ENCODE data around the gene FTCD.

- TF ChIP-seq, protein P1, sequence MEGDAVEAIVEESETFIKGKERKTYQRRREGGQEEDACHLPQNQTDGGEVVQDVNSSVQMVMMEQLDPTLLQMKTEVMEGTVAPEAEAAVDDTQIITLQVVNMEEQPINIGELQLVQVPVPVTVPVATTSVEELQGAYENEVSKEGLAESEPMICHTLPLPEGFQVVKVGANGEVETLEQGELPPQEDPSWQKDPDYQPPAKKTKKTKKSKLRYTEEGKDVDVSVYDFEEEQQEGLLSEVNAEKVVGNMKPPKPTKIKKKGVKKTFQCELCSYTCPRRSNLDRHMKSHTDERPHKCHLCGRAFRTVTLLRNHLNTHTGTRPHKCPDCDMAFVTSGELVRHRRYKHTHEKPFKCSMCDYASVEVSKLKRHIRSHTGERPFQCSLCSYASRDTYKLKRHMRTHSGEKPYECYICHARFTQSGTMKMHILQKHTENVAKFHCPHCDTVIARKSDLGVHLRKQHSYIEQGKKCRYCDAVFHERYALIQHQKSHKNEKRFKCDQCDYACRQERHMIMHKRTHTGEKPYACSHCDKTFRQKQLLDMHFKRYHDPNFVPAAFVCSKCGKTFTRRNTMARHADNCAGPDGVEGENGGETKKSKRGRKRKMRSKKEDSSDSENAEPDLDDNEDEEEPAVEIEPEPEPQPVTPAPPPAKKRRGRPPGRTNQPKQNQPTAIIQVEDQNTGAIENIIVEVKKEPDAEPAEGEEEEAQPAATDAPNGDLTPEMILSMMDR (IDR thresholded peaks at IDR 0.05), result no peak
- TF ChIP-seq POLR2A (IDR thresholded peaks at IDR 0.05), result no peak
Measured at GRCh38 chr21:46110499-46111192, 44.7 kb downstream of the FTCD start.
